T-helper 22 cell (primary cell): ENCODE data around the gene ITGA11.
A peak's percentile ranks its signal among the peaks of the same experiment; 100 is the strongest.

Experiments
- DNase-seq: peaks from one replicate; pipeline ENCODE4 v3.0.0-alpha.2; 2020; ENCODE audit warnings: low read depth

Gene ITGA11

GRCh38 chr15:68265081-68265480 lies 166.9 kb downstream of the ITGA11 start:
- DNase-seq: no peak

DNA sequence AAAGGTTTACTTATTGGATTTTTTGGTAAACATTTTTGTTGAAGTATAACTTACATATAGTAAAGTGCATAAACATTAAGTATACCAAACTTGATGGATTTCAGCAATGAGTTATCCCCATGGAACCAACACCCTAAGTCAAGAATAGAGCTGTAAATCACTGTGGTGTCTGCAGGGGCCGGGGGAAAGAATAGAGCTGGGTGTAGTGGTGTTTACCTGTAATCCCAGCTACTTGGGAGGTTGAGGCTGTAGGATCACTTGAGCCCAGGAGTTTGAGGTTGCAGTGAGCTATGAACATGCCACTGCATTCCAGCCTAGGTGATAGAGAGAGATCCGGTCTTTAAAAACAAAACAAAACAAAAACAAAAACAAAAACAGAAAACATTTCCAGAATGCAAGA lies 167.7 kb downstream of the ITGA11 start:
- DNase-seq: no peak

- no peak for DNase-seq
These were observed 169.2 kb downstream of the ITGA11 start for GRCh38 chr15:68262514-68263356.

DNA sequence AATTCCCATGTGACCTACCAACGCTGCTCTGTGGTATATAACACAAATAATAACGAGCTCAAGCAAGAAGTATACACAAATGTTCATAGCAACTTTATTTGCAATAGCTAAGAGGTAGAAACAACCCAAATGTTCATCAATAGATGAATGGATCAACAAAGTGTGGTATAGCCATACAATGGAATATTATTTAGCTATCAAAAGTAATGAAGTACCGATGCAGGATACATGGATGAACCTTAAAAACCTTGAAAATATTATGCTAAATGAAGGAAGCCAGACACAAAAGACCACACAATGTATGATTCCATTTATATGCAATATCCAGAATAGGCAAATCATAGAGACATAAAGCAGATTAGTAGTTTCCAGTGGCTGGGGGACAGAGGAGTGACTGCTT lies 170.0 kb downstream of the ITGA11 start:
- no peak for DNase-seq

- DNase-seq: no peak
These were observed 170.7 kb downstream of the ITGA11 start for GRCh38 chr15:68261241-68261640.

- DNase-seq: no peak
These were observed 172.1 kb downstream of the ITGA11 start for GRCh38 chr15:68259883-68260282.

- no peak for DNase-seq
These were observed 173.3 kb downstream of the ITGA11 start for GRCh38 chr15:68258692-68259091.

- DNase-seq: peak; percentile 13
These were observed 175.1 kb downstream of the ITGA11 start for GRCh38 chr15:68256675-68257450.

DNA sequence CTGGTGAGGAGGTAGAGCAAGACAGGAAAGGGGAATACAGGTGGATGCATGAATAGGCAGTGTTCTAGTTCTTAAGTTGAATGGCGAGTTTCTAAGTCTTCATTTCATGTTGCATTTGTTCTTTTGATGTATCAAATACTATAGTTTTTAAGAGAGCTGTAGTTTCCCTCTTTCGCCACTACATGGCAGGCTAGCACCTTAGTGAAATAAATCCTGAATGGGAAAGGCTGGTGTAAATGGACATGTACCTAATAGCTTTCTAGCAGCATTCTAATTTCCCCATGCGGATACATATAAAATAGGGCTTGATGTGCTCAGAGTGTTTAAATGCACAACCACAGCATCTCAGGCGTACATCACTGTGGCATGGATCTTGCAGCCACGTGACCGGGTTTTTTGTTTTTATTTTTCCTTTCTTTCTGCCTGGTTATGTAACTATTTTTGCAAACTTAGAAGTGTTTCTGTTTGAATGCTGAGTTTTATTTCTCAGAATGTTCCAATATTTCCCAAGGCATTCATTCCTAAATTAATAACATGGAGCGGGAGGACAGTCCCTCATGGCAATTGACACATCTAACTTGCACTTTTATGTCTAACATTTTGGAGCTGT lies 178.9 kb downstream of the ITGA11 start:
- DNase-seq: no peak

DNA sequence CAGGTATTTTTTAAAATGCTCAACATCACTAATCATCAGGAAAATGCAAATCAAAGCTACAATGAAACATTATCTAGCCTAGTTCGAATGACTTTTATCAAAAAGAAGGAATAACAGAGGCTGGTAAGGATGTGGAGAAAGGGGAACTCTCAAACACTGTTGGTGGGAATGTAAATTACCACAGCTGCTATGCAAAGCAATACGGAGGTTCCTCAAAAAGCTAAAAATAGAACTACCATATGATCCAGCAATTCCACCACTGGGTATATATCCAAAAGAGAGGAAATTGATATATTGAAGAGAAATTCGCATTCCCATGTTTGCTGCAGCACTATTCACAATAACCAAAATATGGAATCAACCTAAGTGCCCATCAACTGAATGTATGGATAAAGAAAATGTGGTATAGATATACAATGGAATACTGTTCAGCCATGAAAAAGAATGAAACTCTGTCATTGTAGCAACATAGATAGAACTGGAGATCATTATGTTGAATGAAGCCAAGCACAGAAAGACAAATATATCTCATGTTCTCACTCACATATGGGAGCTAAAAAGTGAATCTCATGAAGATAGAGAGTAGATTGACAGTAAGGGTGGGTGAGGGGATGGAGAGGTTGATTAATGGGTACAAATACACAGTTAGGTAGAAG lies 182.8 kb downstream of the ITGA11 start:
- no peak for DNase-seq
